ENCODE measurements around the gene GPR146. TPM values are rescaled to one million over a fixed set of nuclear protein-coding genes. Genes with fewer than 3 reads are reported as not detected.
A peak's percentile ranks its signal among the peaks of the same experiment; 100 is the strongest.

GPR146 gene
- polyA plus RNA-seq, 6 donors from 2014 or later, result 2.0 to 9.7 (median 3.9) TPM

- H3K4me3 Mint-ChIP-seq, result no peak overlapping the region
- no peaks in the 10 kb centered on the region for H3K9me3 Mint-ChIP-seq
- H3K27me3 Mint-ChIP-seq, result peaks cover 0 to 13% (median 0%) of the 10 kb centered on the region in 3 donors
- H3K4me1 Mint-ChIP-seq, result peaks cover 0 to 17% (median 4%) of the 10 kb centered on the region in 3 donors
- no peak overlapping the region for H3K27ac Mint-ChIP-seq
- no peak for DNase-seq
- no peak for ATAC-seq (ENCODE audit: low read depth in 2 of 2)
- no peaks in the 10 kb centered on the region for H3K36me3 Mint-ChIP-seq
Measured at GRCh38 chr7:1078519-1078918, 34.2 kb downstream of the GPR146 start.

- no peaks in the 10 kb centered on the region for H3K36me3 Mint-ChIP-seq
- H3K4me3 Mint-ChIP-seq, result no peak overlapping the region
- no peaks in the 10 kb centered on the region for H3K9me3 Mint-ChIP-seq
- H3K4me1 Mint-ChIP-seq, result peaks cover 0 to 16% (median 4%) of the 10 kb centered on the region in 3 donors
- ATAC-seq (ENCODE audit: low read depth in 2 of 2) (no peak), DNase-seq (no peak)
- H3K27me3 Mint-ChIP-seq, result peaks cover 0 to 13% (median 0%) of the 10 kb centered on the region in 3 donors
- no peak overlapping the region for H3K27ac Mint-ChIP-seq
Measured at GRCh38 chr7:1078985-1079384, 34.6 kb downstream of the GPR146 start.

GRCh38 chr7:1079546-1079945 lies 35.2 kb downstream of the GPR146 start:
- peaks cover 0 to 13% (median 0%) of the 10 kb centered on the region in 3 donors for H3K27me3 Mint-ChIP-seq
- H3K9me3 Mint-ChIP-seq, result no peaks in the 10 kb centered on the region
- DNase-seq (no peak), ATAC-seq (ENCODE audit: low read depth in 2 of 2) (no peak)
- peaks cover 4 to 14% (median 4%) of the 10 kb centered on the region in 3 donors for H3K4me1 Mint-ChIP-seq
- no peaks in the 10 kb centered on the region for H3K36me3 Mint-ChIP-seq
- no peak overlapping the region for H3K27ac Mint-ChIP-seq
- H3K4me3 Mint-ChIP-seq, result no peak overlapping the region

GRCh38 chr7:1080252-1080920 lies 36.0 kb downstream of the GPR146 start:
- peaks cover 0 to 13% (median 0%) of the 10 kb centered on the region in 3 donors for H3K27me3 Mint-ChIP-seq
- no peak overlapping the region for H3K27ac Mint-ChIP-seq
- no peak overlapping the region for H3K4me3 Mint-ChIP-seq
- H3K9me3 Mint-ChIP-seq, result no peaks in the 10 kb centered on the region
- H3K4me1 Mint-ChIP-seq, result peaks cover 8 to 18% (median 12%) of the 10 kb centered on the region in 3 donors
- ATAC-seq (ENCODE audit: low read depth in 2 of 2), result no peak
- DNase-seq, result no peak
- no peaks in the 10 kb centered on the region for H3K36me3 Mint-ChIP-seq

GRCh38 chr7:1080921-1081255 lies 36.5 kb downstream of the GPR146 start:
- H3K27ac Mint-ChIP-seq, result no peak overlapping the region
- no peak overlapping the region for H3K4me3 Mint-ChIP-seq
- H3K4me1 Mint-ChIP-seq, result peaks cover 8 to 18% (median 16%) of the 10 kb centered on the region in 3 donors
- DNase-seq (no peak), ATAC-seq (ENCODE audit: low read depth in 2 of 2) (no peak)
- H3K9me3 Mint-ChIP-seq, result no peaks in the 10 kb centered on the region
- no peaks in the 10 kb centered on the region for H3K36me3 Mint-ChIP-seq
- peaks cover 0 to 13% (median 0%) of the 10 kb centered on the region in 3 donors for H3K27me3 Mint-ChIP-seq

- H3K36me3 Mint-ChIP-seq, result no peaks in the 10 kb centered on the region
- ATAC-seq (ENCODE audit: low read depth in 2 of 2) (no peak), DNase-seq (no peak)
- no peak overlapping the region for H3K27ac Mint-ChIP-seq
- H3K9me3 Mint-ChIP-seq, result no peaks in the 10 kb centered on the region
- peaks cover 0 to 13% (median 0%) of the 10 kb centered on the region in 3 donors for H3K27me3 Mint-ChIP-seq
- H3K4me1 Mint-ChIP-seq, result peaks cover 8 to 21% (median 18%) of the 10 kb centered on the region in 3 donors
- no peak overlapping the region for H3K4me3 Mint-ChIP-seq
Measured at GRCh38 chr7:1081336-1081735, 37.0 kb downstream of the GPR146 start.

- H3K4me1 Mint-ChIP-seq, result peaks cover 14 to 26% (median 25%) of the 10 kb centered on the region in 3 donors
- no peak for ATAC-seq (ENCODE audit: low read depth in 2 of 2)
- H3K27me3 Mint-ChIP-seq, result peaks cover 0 to 13% (median 0%) of the 10 kb centered on the region in 3 donors
- DNase-seq, result no peak
- no peaks in the 10 kb centered on the region for H3K9me3 Mint-ChIP-seq
- no peak overlapping the region for H3K27ac Mint-ChIP-seq
- no peak overlapping the region for H3K4me3 Mint-ChIP-seq
- no peaks in the 10 kb centered on the region for H3K36me3 Mint-ChIP-seq
Measured at GRCh38 chr7:1081931-1082401, 37.6 kb downstream of the GPR146 start.

- Mint-ChIP-seq H3K36me3 (no peaks in the 10 kb centered on the region), H3K27ac (no peak overlapping the region), H3K4me1 (peaks cover 18 to 34% (median 28%) of the 10 kb centered on the region in 3 donors), H3K9me3 (no peaks in the 10 kb centered on the region), H3K4me3 (peak overlapping the region in 1 of 8 donors; percentile 15), H3K27me3 (peaks cover 0 to 7% (median 0%) of the 10 kb centered on the region in 3 donors)
- DNase-seq, result no peak
- ATAC-seq (ENCODE audit: low read depth in 2 of 2), result no peak
Measured at GRCh38 chr7:1083729-1084657, 39.6 kb downstream of the GPR146 start.

GRCh38 chr7:1085266-1085665 lies 40.9 kb downstream of the GPR146 start:
- Mint-ChIP-seq H3K27ac (no peak overlapping the region), H3K9me3 (no peaks in the 10 kb centered on the region), H3K27me3 (peaks cover 0 to 7% (median 0%) of the 10 kb centered on the region in 3 donors), H3K36me3 (no peaks in the 10 kb centered on the region), H3K4me3 (peak overlapping the region in 1 of 8 donors; percentile 47), H3K4me1 (peaks cover 18 to 34% (median 28%) of the 10 kb centered on the region in 3 donors)
- DNase-seq, result no peak
- no peak for ATAC-seq (ENCODE audit: low read depth in 2 of 2)

- peak overlapping the region in 5 of 8 donors; percentile 65 to 89 (median 83) for H3K4me3 Mint-ChIP-seq
- no peaks in the 10 kb centered on the region for H3K36me3 Mint-ChIP-seq
- no peak for ATAC-seq (ENCODE audit: low read depth in 2 of 2)
- no peak for DNase-seq
- H3K4me1 Mint-ChIP-seq, result peaks cover 18 to 34% (median 28%) of the 10 kb centered on the region in 3 donors
- peaks cover 0 to 7% (median 0%) of the 10 kb centered on the region in 3 donors for H3K27me3 Mint-ChIP-seq
- H3K27ac Mint-ChIP-seq, result peak overlapping the region in 5 of 6 donors; percentile 30 to 87 (median 56)
- no peaks in the 10 kb centered on the region for H3K9me3 Mint-ChIP-seq
Measured at GRCh38 chr7:1085910-1086421, 41.6 kb downstream of the GPR146 start.

- Mint-ChIP-seq H3K9me3 (no peaks in the 10 kb centered on the region), H3K4me3 (peak overlapping the region; percentile 59 to 89 (median 84)), H3K4me1 (peaks cover 19 to 34% (median 28%) of the 10 kb centered on the region in 3 donors), H3K27me3 (peaks cover 0 to 7% (median 0%) of the 10 kb centered on the region in 3 donors), H3K36me3 (peaks cover 0 to 3% of the 10 kb centered on the region in 2 donors), H3K27ac (peak overlapping the region in 5 of 6 donors; percentile 80 to 90 (median 87))
- peak; percentile 77 for DNase-seq
- ATAC-seq (ENCODE audit: low read depth in 2 of 2), result peak; percentile 81 to 87
Measured at GRCh38 chr7:1086588-1087464, 42.5 kb downstream of the GPR146 start.

- H3K27me3 Mint-ChIP-seq, result peaks cover 0 to 4% (median 0%) of the 10 kb centered on the region in 3 donors
- DNase-seq (no peak), ATAC-seq (ENCODE audit: low read depth in 2 of 2) (no peak)
- H3K4me3 Mint-ChIP-seq, result peak overlapping the region; percentile 59 to 89 (median 84)
- H3K36me3 Mint-ChIP-seq, result peaks cover 0 to 9% of the 10 kb centered on the region in 2 donors
- no peaks in the 10 kb centered on the region for H3K9me3 Mint-ChIP-seq
- peak overlapping the region; percentile 19 to 90 (median 82) for H3K27ac Mint-ChIP-seq
- peaks cover 22 to 34% (median 23%) of the 10 kb centered on the region in 3 donors for H3K4me1 Mint-ChIP-seq
Measured at GRCh38 chr7:1087465-1087814, 43.1 kb downstream of the GPR146 start.
